Activated T-cell treated with anti-CD3 and anti-CD28 coated beads for 48 hours (primary cell): Measurements from ENCODE around the gene GAB2.
"Not testable (repeated sequence)": the region's sequence is repeated elsewhere in the genome, so short reads cannot be mapped to it uniquely, and the experiment has no call there.

Experiments used
- DNase-seq: peaks from one replicate; pipeline ENCODE4 v3.0.0-alpha.2; 2020; ENCODE audit warnings: low read depth

Gene GAB2

GRCh38 chr11:78417175-78417887 lies at the start of gene GAB2:
Gene GAB2 (minus strand): TSS chr11:78417820. CDS start chr11:78417720, 100 bp downstream.
- DNase-seq, result no peak

GRCh38 chr11:78467370-78467769 lies 49.8 kb upstream of the GAB2 start:
- DNase-seq, result no peak

GRCh38 chr11:78465169-78465942 lies 47.7 kb upstream of the GAB2 start:
- peak; percentile 4 for DNase-seq

- not testable (repeated sequence) for DNase-seq
Observed at GRCh38 chr11:78464787-78465168, 47.2 kb upstream of the GAB2 start.

- DNase-seq, result no peak
Observed at GRCh38 chr11:78460471-78460870, 42.9 kb upstream of the GAB2 start.

- no peak for DNase-seq
Observed at GRCh38 chr11:78459738-78460137, 42.1 kb upstream of the GAB2 start.

- no peak for DNase-seq
Observed at GRCh38 chr11:78457448-78457847, 39.8 kb upstream of the GAB2 start.

- no peak for DNase-seq
Observed at GRCh38 chr11:78453140-78453935, 35.7 kb upstream of the GAB2 start.

- DNase-seq, result no peak
Observed at GRCh38 chr11:78451371-78452150, 33.9 kb upstream of the GAB2 start.

- DNase-seq, result no peak
Observed at GRCh38 chr11:78450866-78451265, 33.2 kb upstream of the GAB2 start.

- DNase-seq, result no peak
Observed at GRCh38 chr11:78449866-78450265, 32.2 kb upstream of the GAB2 start.

GRCh38 chr11:78446210-78446609 lies 28.6 kb upstream of the GAB2 start:
- no peak for DNase-seq

GRCh38 chr11:78444726-78445125 lies 27.1 kb upstream of the GAB2 start:
- no peak for DNase-seq

- DNase-seq, result no peak
Observed at GRCh38 chr11:78441956-78442355, 24.3 kb upstream of the GAB2 start.

- DNase-seq, result no peak
Observed at GRCh38 chr11:78438298-78438975, 20.8 kb upstream of the GAB2 start.

GRCh38 chr11:78432956-78433355 lies 15.3 kb upstream of the GAB2 start:
- no peak for DNase-seq

GRCh38 chr11:78432058-78432515 lies 14.5 kb upstream of the GAB2 start:
- no peak for DNase-seq

GRCh38 chr11:78429660-78430059 lies 12.0 kb upstream of the GAB2 start:
- DNase-seq, result no peak

- DNase-seq, result no peak
Observed at GRCh38 chr11:78429209-78429608, 11.6 kb upstream of the GAB2 start.

- no peak for DNase-seq
Observed at GRCh38 chr11:78428773-78429172, 11.2 kb upstream of the GAB2 start.

GRCh38 chr11:78428266-78428636 lies 10.6 kb upstream of the GAB2 start:
- DNase-seq, result no peak
